ENCODE measurements around the gene TSPYL1.

TSPYL1 gene

DNA sequence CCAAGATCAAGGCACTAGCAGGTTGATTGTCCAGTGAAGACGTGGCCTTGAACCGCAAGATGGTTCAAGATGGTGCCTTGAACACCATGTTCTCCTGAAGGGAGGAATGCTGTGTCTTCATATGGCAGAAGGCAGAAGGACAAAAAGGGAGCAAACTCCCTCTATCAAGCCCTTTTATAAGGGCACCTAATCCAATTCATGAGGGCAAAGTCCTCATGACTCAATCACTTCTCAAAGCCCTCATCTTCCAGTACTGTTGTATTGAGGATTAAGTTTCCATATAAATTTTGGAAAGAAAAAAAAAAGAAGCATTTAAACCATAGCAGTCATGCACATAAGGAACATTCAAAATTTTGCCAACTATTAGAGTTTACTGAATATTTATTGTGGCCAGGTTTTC, 29.9 kb upstream of the TSPYL1 start:
- Mint-ChIP-seq H3K9me3 (peaks cover 0 to 3% of the 10 kb centered on the region in 2 donors), H3K4me3 (no peak overlapping the region), H3K4me1 (peaks cover 4 to 10% of the 10 kb centered on the region in 2 donors), H3K27me3 (no peaks in the 10 kb centered on the region), H3K27ac (no peak overlapping the region), H3K36me3 (peaks cover 7 to 10% of the 10 kb centered on the region in 2 donors)
- ATAC-seq (replicated peaks) (no peak), DNase-seq (no peak)

DNA sequence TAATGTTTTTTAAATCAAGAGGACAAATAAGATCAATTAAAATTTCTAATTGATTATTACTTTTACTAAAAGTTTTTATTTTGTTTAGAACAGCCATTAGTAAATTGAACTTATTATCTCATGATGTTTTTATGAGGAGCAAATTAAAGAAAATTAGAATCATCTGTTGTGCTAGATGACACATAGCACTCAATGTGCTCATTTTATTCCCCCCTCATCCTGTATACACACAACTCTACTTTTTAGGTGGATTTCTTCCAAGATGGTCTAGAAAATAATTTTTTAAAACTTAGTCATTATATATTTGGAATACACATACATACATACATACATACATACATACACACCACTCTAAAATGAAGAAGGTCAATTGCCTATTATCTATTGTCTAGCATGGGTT, 29.3 kb upstream of the TSPYL1 start:
- DNase-seq (no peak), ATAC-seq (replicated peaks) (no peak)
- Mint-ChIP-seq H3K9me3 (peaks cover 0 to 3% of the 10 kb centered on the region in 2 donors), H3K4me3 (no peak overlapping the region), H3K27ac (no peak overlapping the region), H3K4me1 (peaks cover 5 to 8% of the 10 kb centered on the region in 2 donors), H3K27me3 (no peaks in the 10 kb centered on the region), H3K36me3 (peaks cover 7 to 10% of the 10 kb centered on the region in 2 donors)

DNA sequence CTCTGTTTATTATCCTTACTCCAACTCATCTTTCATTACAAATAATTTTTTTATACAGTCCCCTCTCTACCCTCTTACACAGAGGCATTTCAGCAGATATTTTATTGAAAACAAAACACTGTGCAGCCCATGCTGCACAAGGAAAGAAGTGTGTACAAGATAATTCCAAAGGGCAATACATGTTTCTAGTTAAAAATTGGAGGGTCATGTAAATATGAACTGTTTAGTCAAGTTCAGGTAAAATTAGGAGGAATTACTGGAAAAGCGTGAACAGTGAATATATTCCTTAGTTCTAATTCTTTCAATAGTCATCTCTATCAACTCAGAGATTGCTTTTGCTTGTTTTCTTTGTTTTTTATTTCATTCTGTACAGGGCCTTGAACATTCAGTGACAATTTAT, 27.9 kb upstream of the TSPYL1 start:
- Mint-ChIP-seq H3K36me3 (peaks cover 7 to 10% of the 10 kb centered on the region in 2 donors), H3K9me3 (peaks cover 0 to 3% of the 10 kb centered on the region in 2 donors), H3K4me3 (no peak overlapping the region), H3K4me1 (peaks cover 10 to 19% of the 10 kb centered on the region in 2 donors), H3K27ac (no peak overlapping the region), H3K27me3 (no peaks in the 10 kb centered on the region)
- ATAC-seq (replicated peaks) (no peak), DNase-seq (no peak)

DNA sequence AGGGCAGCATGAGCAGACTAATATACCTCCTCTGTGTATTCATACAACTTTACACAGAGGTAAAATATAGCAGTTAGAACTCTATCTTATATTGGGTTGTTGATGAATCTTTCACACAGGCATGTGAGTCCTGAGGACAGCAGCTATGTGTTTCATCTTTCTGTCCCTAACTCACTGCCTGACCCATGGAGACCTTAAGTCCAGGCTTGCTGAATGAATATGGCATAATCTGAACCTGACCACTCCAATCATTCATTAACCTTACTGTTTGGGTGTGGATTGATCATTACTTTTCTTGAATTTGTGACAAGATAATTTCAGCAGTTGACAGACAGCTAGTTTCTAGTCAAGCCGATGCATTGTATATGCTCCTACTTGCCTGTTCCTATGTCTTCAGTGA, 27.3 kb upstream of the TSPYL1 start:
- DNase-seq, result no peak
- H3K4me1 Mint-ChIP-seq, result peaks cover 10 to 19% of the 10 kb centered on the region in 2 donors
- H3K4me3 Mint-ChIP-seq, result no peak overlapping the region
- peaks cover 7 to 10% of the 10 kb centered on the region in 2 donors for H3K36me3 Mint-ChIP-seq
- no peak overlapping the region for H3K27ac Mint-ChIP-seq
- H3K9me3 Mint-ChIP-seq, result peaks cover 0 to 3% of the 10 kb centered on the region in 2 donors
- H3K27me3 Mint-ChIP-seq, result no peaks in the 10 kb centered on the region
- ATAC-seq (replicated peaks), result no peak

DNA sequence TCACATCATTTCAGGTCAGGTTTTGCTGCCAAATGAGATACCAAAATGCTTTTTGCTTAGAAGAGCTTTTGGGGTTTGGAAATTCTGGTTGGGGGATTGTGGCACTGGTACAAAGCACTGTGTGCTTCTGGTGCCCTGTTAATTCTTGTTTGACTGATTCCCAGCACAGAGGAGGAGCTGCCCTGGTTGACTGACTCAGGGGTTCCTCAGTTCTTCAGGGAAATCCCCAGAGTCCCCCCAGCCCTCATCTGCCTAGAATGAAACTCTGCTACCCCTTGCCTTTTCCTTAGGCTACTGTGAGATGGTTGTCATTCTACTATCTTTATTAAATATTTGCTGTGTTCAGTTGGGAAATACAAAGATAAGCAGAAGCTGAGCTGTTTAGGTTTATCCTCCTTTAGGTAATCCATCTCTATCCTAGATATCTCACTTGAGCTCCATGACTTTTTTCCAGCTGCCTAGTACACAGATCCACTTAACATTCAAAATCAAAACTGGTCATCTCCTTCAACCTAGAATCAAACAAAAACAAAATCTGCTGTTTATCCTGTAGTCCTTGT, 24.9 kb upstream of the TSPYL1 start:
- H3K36me3 Mint-ChIP-seq, result peaks cover 4 to 5% of the 10 kb centered on the region in 2 donors
- no peak overlapping the region for H3K4me3 Mint-ChIP-seq

DNA sequence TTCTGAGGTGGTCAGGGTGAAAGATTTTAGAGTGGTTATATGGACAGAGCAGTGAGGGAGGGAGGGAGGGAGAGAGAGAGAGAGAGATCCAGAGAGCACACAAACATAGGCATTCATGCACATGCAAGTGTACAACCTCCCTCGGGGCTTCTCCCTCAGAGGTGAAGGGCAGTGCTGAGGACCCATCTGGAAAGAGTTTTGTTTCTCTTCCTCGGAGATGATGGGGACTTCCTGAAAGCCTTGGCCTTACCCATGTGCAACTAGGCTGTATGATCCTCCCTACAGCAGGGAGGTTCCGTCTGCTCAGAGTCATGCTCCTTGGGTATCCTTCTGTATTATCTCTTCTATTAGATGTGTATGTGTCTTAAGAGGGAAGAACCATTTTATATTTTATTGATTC, 21.4 kb upstream of the TSPYL1 start:
- peaks cover 6 to 8% of the 10 kb centered on the region in 2 donors for H3K36me3 Mint-ChIP-seq
- no peak overlapping the region for H3K4me3 Mint-ChIP-seq
- no peak overlapping the region for H3K27ac Mint-ChIP-seq
- H3K27me3 Mint-ChIP-seq, result no peaks in the 10 kb centered on the region
- peaks cover 4 to 6% of the 10 kb centered on the region in 2 donors for H3K9me3 Mint-ChIP-seq
- peaks cover 15 to 19% of the 10 kb centered on the region in 2 donors for H3K4me1 Mint-ChIP-seq
- ATAC-seq (replicated peaks) (no peak), DNase-seq (no peak)

More for the DNA sequence above, 24.9 kb upstream of the TSPYL1 start:
- H3K9me3 Mint-ChIP-seq, result peaks cover 0 to 2% of the 10 kb centered on the region in 2 donors
- no peak overlapping the region for H3K27ac Mint-ChIP-seq
- no peak for DNase-seq
- no peaks in the 10 kb centered on the region for H3K27me3 Mint-ChIP-seq
- ATAC-seq (replicated peaks), result no peak
- H3K4me1 Mint-ChIP-seq, result peaks cover 10 to 19% of the 10 kb centered on the region in 2 donors

DNA sequence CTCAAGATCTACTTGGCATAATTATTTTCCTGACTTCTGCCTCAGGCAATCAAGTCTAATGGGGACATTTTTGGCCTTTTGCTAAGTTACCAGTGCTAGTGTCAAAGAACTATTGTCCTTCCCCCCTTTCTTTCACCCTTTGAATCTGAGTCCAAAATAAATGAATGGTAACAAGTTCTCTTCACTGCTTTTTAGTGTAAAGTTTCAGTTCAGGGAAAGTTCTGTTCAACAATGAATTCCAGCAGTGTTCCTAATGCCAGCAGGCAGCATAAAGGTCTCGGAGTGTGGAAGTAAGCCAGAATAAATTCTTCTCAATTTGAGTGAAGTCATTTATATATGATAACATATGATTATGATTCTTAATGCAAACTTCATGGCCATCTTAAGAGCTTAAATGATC, 20.8 kb upstream of the TSPYL1 start:
- Mint-ChIP-seq H3K27ac (no peak overlapping the region), H3K36me3 (peaks cover 6 to 8% of the 10 kb centered on the region in 2 donors)
- no peak for ATAC-seq (replicated peaks)

DNA sequence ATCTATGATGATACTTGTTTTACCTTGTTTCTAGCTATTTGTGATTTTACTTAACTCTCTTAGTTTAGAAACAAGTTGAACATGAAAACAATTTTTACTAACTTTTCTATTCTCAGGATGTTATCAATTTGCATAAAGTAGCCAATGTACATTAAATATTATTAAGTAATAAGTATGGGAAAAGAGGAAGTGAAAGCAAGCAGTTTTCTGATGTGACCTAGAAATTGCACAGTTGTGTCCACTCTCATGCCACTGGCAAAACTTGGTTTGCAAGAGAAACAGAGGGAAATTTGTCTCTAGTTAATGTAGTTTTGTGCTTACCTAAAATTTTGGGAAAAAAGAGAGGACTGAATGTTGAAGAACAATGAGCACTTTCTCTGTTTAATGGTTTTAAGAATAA, 19.2 kb upstream of the TSPYL1 start:
- Mint-ChIP-seq H3K36me3 (peaks cover 6 to 8% of the 10 kb centered on the region in 2 donors), H3K9me3 (peaks cover 4 to 6% of the 10 kb centered on the region in 2 donors), H3K4me1 (peaks cover 12 to 22% of the 10 kb centered on the region in 2 donors), H3K27me3 (no peaks in the 10 kb centered on the region), H3K27ac (no peak overlapping the region), H3K4me3 (no peak overlapping the region)
- ATAC-seq (replicated peaks) (no peak), DNase-seq (no peak)

More for the DNA sequence above, 20.8 kb upstream of the TSPYL1 start:
- H3K27me3 Mint-ChIP-seq, result no peaks in the 10 kb centered on the region
- H3K4me1 Mint-ChIP-seq, result peaks cover 15 to 19% of the 10 kb centered on the region in 2 donors
- no peak for DNase-seq
- no peak overlapping the region for H3K4me3 Mint-ChIP-seq
- peaks cover 4 to 6% of the 10 kb centered on the region in 2 donors for H3K9me3 Mint-ChIP-seq

DNA sequence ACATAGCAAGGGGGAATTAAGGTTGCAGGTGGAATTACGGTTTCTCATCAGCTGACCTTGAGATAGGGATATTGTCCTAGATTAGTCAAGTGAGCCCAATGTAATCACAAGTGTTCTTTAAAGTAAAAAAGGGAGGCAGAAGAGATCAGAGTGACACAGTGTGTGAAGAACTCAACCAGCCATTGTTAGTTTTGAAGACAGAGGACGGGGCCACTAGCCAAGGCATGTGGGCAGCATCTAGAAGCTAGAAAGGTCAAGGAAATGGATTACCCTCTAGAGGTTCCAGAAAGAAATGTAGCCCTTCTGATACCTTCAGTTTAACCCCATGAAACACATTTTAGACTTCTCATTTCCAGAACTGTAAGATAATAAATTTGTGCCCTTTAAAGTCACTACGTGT, 18.5 kb upstream of the TSPYL1 start:
- ATAC-seq (replicated peaks) (no peak), DNase-seq (no peak)
- Mint-ChIP-seq H3K27me3 (no peaks in the 10 kb centered on the region), H3K9me3 (peaks cover 4 to 6% of the 10 kb centered on the region in 2 donors), H3K27ac (no peak overlapping the region), H3K4me1 (peaks cover 9 to 16% of the 10 kb centered on the region in 2 donors), H3K36me3 (peaks cover 6 to 8% of the 10 kb centered on the region in 2 donors), H3K4me3 (no peak overlapping the region)

DNA sequence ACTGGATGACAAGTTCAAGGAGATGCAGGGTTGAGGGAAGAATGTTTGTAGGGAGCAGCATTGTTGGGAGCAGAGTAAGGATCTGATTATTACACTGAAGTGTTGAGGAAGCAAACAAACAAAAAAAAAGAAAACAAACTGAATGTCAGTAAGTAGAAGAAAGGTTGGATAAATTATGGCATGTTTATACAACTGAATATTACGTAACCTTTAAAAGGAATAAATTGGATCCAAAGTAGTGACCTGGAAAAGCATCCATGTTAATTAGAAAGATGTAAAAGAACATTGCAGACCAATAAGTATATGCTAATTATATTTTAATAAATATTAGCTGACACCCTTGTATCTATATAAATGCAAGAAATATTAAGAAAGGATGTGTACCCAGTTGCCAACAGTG, 12.8 kb upstream of the TSPYL1 start:
- ATAC-seq (replicated peaks), result no peak
- H3K27ac Mint-ChIP-seq, result no peak overlapping the region
- H3K9me3 Mint-ChIP-seq, result no peaks in the 10 kb centered on the region
- H3K4me3 Mint-ChIP-seq, result no peak overlapping the region
- no peaks in the 10 kb centered on the region for H3K27me3 Mint-ChIP-seq
- DNase-seq, result no peak
- peaks cover 8 to 12% of the 10 kb centered on the region in 2 donors for H3K4me1 Mint-ChIP-seq
- no peaks in the 10 kb centered on the region for H3K36me3 Mint-ChIP-seq

DNA sequence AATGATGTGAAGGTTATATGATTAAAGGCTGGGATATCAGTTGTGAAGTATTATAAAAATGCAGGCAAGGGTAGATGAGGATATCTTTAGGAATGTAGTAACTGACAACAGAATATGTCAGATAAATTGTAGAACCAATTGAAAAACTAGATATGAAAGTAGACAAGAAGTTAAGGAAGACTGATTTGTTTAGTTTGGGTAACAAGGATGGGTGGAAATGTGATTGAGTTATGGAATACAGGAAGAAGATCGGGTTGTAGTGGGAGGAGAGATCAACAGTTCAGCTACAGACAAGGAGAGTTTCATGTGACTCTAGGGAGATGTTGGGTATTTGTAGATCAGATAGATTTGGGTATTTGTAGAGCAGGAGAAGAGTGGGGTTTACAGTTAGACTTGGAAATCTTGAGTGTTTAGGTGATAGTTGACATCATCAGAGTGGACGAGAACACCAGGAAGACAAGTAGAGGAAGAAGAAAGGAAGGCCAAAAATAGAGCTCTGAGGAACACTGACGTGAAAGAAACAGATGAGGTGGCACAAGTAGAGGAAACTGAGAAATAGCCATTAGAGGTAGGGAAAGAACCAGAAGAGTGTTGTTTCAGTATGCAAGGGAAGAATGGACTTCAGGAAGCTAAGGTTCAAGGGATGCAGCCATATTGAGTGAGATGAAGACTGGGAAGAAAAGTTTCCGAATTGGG, 12.1 kb upstream of the TSPYL1 start:
- ATAC-seq (replicated peaks), result peak in 1 of 2 donors; percentile 48
- Mint-ChIP-seq H3K4me3 (no peak overlapping the region), H3K27me3 (no peaks in the 10 kb centered on the region), H3K36me3 (no peaks in the 10 kb centered on the region), H3K9me3 (no peaks in the 10 kb centered on the region), H3K4me1 (peaks cover 8 to 12% of the 10 kb centered on the region in 2 donors), H3K27ac (no peak overlapping the region)
- DNase-seq, result no peak

DNA sequence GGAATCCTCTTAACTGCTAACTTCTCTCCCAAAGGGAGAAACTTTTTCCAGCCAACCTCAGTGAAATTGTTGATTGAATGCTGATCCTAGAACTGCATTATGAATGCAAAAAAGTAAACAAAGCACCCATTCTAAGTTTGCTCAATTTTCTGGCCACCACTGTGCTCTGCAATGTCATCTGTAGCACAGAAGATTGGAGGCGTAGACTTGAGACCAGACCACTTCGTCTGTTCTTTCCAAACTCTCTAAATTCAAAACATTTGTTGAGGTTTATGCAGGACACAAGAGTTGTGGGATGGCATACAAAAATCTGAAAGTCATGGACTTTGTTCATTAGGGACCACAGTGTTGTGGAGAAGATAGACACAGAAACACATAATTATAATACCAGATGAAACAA, 11.1 kb upstream of the TSPYL1 start:
- Mint-ChIP-seq H3K4me3 (no peak overlapping the region), H3K27me3 (no peaks in the 10 kb centered on the region), H3K4me1 (peaks cover 3 to 12% of the 10 kb centered on the region in 2 donors), H3K36me3 (no peaks in the 10 kb centered on the region), H3K27ac (no peak overlapping the region), H3K9me3 (no peaks in the 10 kb centered on the region)
- no peak for DNase-seq
- no peak for ATAC-seq (replicated peaks)

DNA sequence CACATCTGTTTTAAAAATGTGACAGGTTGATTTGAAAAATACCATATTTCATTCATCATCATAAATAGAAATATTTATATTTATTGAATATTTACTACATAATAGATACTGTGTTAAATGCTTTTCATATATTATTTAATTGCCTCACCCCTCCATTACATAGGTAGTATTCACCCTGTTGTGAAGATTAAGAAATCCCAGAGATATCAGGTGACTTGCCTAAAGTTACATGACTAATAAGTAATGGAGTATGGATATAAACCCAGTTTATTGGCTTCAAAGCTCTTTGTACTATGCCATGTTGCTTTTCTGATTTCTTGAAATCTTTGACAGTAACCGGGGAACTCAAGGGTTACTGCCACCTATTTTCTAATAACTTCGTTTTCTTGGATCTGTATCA, 10.1 kb upstream of the TSPYL1 start:
- H3K4me1 Mint-ChIP-seq, result peaks cover under 1 to 8% of the 10 kb centered on the region in 2 donors
- H3K27me3 Mint-ChIP-seq, result no peaks in the 10 kb centered on the region
- DNase-seq (no peak), ATAC-seq (replicated peaks) (no peak)
- H3K4me3 Mint-ChIP-seq, result no peak overlapping the region
- no peaks in the 10 kb centered on the region for H3K9me3 Mint-ChIP-seq
- no peak overlapping the region for H3K27ac Mint-ChIP-seq
- no peaks in the 10 kb centered on the region for H3K36me3 Mint-ChIP-seq

DNA sequence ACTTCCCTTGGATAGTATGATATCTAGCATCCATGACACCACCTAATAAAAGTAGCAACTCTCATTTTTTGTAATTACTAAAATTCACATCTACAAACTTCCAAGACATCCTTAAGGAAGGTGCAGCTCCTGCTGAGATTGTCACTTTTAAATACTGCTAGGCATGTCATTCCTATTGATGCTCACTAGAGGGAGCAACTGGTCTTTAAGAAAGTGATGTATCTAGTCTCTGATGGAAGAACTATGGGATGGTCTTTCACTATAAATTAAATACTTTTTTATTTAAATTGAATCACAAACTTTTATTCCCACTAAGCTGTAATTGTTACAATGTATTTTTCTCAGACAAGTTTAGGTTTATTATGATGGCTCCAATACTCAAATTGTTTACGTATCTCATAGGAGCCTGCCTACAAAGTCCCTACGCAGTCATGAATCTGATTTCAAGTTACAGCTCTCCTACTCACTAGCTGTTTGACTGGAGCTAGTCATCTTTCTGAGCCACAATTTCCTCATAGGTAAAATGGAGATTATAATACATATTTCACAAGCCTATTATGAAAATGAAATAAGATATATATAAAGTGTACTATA, 8.1 kb upstream of the TSPYL1 start:
- no peaks in the 10 kb centered on the region for H3K9me3 Mint-ChIP-seq
- no peaks in the 10 kb centered on the region for H3K27me3 Mint-ChIP-seq
- no peaks in the 10 kb centered on the region for H3K36me3 Mint-ChIP-seq
- no peak overlapping the region for H3K4me3 Mint-ChIP-seq
- H3K4me1 Mint-ChIP-seq, result no peaks in the 10 kb centered on the region
- DNase-seq (no peak), ATAC-seq (replicated peaks) (peak in 1 of 2 donors; percentile 62)
- no peak overlapping the region for H3K27ac Mint-ChIP-seq
